ENCODE measurements around the gene ZNF850.

ZNF850 gene

GRCh38 chr19:36688058-36688457, 84.5 kb downstream of the ZNF850 start:
- DNase-seq (ENCODE audit: low read depth in 2 of 2), result no peak

- peak; percentile 87 to 89 for DNase-seq (ENCODE audit: low read depth in 2 of 2)
These were observed 85.2 kb downstream of the ZNF850 start, which contains the start of gene ZNF567 for GRCh38 chr19:36687214-36688056. TSS of gene ZNF567 (plus strand) at chr19:36687612. CDS start at chr19:36694868, 7,256 bp downstream.

GRCh38 chr19:36686365-36687213, 86.0 kb downstream of the ZNF850 start:
- no peak for DNase-seq (ENCODE audit: low read depth in 2 of 2)

- DNase-seq (ENCODE audit: low read depth in 2 of 2), result no peak
These were observed 86.8 kb downstream of the ZNF850 start for GRCh38 chr19:36685835-36686234.

GRCh38 chr19:36679455-36679854, 93.2 kb downstream of the ZNF850 start:
- DNase-seq (ENCODE audit: low read depth in 2 of 2), result no peak

GRCh38 chr19:36674201-36674600, 98.4 kb downstream of the ZNF850 start:
- no peak for DNase-seq (ENCODE audit: low read depth in 2 of 2)

GRCh38 chr19:36672368-36672767, 100.2 kb downstream of the ZNF850 start:
- DNase-seq (ENCODE audit: low read depth in 2 of 2), result no peak

GRCh38 chr19:36668646-36669045, 104.0 kb downstream of the ZNF850 start:
- DNase-seq (ENCODE audit: low read depth in 2 of 2), result no peak

- DNase-seq (ENCODE audit: low read depth in 2 of 2), result no peak
These were observed 106.8 kb downstream of the ZNF850 start for GRCh38 chr19:36665832-36666231.

Data from fibroblast of skin of left quadriceps (primary cell).